Thoracic aorta (tissue), 2 donors: Measurements from ENCODE around the gene SDK1. TPM values are rescaled to one million over a fixed set of nuclear protein-coding genes. Genes with fewer than 3 reads are reported as not detected.

Source experiments
- ATAC-seq: fragments of 150-250 bp; one replicate; pipeline ENCODE4 v1.8.0; 2017; ENCODE audit warnings: low read depth; ENCODE audit not compliant: insufficient number of reproducible peaks, low FRiP score
- DNase-seq: peaks from one replicate; pipeline ENCODE4 v3.0.0-alpha.2; 2020; ENCODE audit warnings: low spot score
- H3K27ac ChIP-seq, 2 donors: fragments of 200-600 bp; sonication (generic); 1 replicate in 1 of 2; 2 replicates in 1 of 2; pipeline ENCODE4 v1.5.1; 2016; ENCODE audit warnings: mild to moderate bottlenecking in 2 of 2, moderate library complexity in 2 of 2
- H3K27me3 ChIP-seq: fragments of 200-600 bp; sonication (generic); replicated peaks from 2 replicates; pipeline ENCODE4 v1.6.0; 2016; ENCODE audit warnings: mild to moderate bottlenecking; ENCODE audit not compliant: insufficient read depth
- H3K36me3 ChIP-seq: fragments of 200-600 bp; sonication (generic); one replicate; pipeline ENCODE4 v1.5.1; 2016
- H3K4me1 ChIP-seq, 2 donors: fragments of 200-600 bp; sonication (generic); 1 replicate in 1 of 2; 2 replicates in 1 of 2; pipeline versions ENCODE4 v1.5.1 to v1.6.0; 2016; ENCODE audit warnings: low read depth in 2 of 2, mild to moderate bottlenecking in 1 of 2; ENCODE audit not compliant: control insufficient read depth in 1 of 2
- H3K4me3 ChIP-seq: fragments of 200-600 bp; sonication (generic); 2 replicates; pipeline ENCODE4 v1.5.1; 2016; ENCODE audit warnings: mild to moderate bottlenecking
- H3K9me3 ChIP-seq: fragments of 200-600 bp; sonication (generic); 2 replicates; pipeline ENCODE4 v1.5.1; 2016
- total RNA-seq, 2 donors: library from RNA; depleted of rRNA; stranded (reverse); fragments of >200 nt; gene quantifications; one replicate each; pipeline versions ENCODE4 v1.1.0 to v1.2.3, GENCODE V29; 2016
- TF ChIP-seq, protein P1 (sequence below): fragments of 200-600 bp; sonication (generic); IDR thresholded peaks from one replicate; pipeline ENCODE4 v1.5.1; 2019; ENCODE audit warnings: antibody characterized with exemption

SDK1 gene
- total RNA-seq, 2 donors from 2014 or later = 27.5 to 29.2 TPM

DNA sequence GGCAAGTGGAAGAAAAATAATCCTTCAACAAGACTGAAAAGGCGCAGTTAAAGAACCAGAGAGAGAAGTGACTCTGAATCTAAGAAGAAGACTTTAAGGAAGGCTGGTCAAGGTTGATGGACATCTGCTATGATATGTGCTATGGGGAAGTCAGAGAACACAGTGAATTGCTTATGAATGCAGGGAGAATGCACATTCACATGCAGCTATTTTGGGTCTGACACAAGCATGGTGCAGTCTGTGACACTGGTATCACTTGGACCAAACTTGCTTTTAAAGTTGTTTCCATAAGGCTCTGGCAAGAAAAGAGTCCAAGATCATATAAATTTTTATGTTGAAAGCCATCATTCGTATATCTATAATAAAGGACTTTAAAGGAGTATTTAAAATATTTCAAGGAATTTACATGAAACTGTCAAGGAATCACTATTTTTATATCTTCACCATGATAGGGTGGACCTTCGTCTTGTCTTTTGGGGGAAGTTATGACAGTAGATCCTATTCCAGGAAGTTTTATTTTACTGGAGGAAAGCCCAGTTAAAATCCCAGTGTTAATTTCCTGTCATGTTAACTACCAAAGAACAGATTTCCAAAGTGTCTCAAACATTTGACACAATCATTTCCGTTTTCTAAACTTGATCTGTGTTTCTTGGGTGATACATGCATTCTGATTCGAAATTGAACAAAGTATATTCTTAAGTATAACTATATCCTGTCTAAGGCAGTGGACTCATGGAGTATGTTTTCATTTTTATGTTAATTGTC is 239.6 kb downstream of the SDK1 start:
- H3K4me3 ChIP-seq = no peak overlapping the region
- no peak for ATAC-seq
- TF ChIP-seq, protein P1, sequence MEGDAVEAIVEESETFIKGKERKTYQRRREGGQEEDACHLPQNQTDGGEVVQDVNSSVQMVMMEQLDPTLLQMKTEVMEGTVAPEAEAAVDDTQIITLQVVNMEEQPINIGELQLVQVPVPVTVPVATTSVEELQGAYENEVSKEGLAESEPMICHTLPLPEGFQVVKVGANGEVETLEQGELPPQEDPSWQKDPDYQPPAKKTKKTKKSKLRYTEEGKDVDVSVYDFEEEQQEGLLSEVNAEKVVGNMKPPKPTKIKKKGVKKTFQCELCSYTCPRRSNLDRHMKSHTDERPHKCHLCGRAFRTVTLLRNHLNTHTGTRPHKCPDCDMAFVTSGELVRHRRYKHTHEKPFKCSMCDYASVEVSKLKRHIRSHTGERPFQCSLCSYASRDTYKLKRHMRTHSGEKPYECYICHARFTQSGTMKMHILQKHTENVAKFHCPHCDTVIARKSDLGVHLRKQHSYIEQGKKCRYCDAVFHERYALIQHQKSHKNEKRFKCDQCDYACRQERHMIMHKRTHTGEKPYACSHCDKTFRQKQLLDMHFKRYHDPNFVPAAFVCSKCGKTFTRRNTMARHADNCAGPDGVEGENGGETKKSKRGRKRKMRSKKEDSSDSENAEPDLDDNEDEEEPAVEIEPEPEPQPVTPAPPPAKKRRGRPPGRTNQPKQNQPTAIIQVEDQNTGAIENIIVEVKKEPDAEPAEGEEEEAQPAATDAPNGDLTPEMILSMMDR = no peak
- no peaks in the 10 kb centered on the region for H3K36me3 ChIP-seq
- no peak overlapping the region for H3K27ac ChIP-seq
- DNase-seq = no peak
- peaks cover 4 to 5% of the 10 kb centered on the region in 2 donors for H3K4me1 ChIP-seq
- no peaks in the 10 kb centered on the region for H3K27me3 ChIP-seq
- no peaks in the 10 kb centered on the region for H3K9me3 ChIP-seq

DNA sequence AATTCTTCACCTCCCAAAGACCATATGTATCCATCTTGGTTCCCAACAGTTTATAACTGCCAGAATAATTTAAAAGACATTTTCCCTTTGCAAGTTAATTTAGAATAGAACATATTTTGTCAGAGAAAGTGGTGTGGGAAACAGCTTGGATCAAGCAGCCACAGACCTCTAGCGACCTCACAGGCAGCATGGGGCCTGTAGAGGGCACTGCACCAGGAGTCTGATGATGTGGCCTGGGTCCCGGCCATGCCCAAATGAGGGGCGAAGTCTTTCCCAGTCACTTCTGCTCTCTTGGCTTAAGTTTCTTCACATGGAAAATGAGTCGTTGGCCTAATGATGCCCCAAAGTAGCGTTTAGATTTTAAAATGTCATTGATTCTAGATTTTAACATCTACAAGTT is 243.2 kb downstream of the SDK1 start:
- DNase-seq (no peak), ATAC-seq (no peak)
- Histone ChIP-seq H3K9me3 (no peaks in the 10 kb centered on the region), H3K4me3 (no peak overlapping the region), H3K4me1 (peaks cover 4 to 10% of the 10 kb centered on the region in 2 donors), H3K27me3 (no peaks in the 10 kb centered on the region), H3K36me3 (no peaks in the 10 kb centered on the region), H3K27ac (no peak overlapping the region)
- TF ChIP-seq, protein P1 = no peak

DNA sequence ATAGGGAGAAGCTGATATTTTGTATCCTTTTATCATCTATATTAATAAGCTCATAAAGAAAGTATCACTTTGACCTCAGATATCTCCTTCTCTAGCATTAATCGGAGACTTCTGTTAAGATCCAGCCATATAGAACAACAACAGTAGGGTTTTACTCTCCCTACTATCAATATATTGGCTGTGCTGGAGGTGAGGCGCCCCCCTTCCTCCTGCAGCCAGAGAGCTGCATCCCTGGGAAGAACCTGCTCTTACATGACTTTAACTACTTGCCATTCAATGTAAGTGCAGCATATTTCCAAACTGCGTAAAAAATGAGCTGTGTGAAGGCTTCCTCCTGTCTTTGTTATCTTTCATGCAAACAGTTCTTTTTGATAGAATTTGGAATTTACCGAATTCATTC is 247.8 kb downstream of the SDK1 start:
- H3K4me1 ChIP-seq = peaks cover 6 to 23% of the 10 kb centered on the region in 2 donors
- DNase-seq (no peak), ATAC-seq (no peak)
- no peaks in the 10 kb centered on the region for H3K36me3 ChIP-seq
- H3K9me3 ChIP-seq = no peaks in the 10 kb centered on the region
- no peak overlapping the region for H3K27ac ChIP-seq
- no peaks in the 10 kb centered on the region for H3K27me3 ChIP-seq
- H3K4me3 ChIP-seq = no peak overlapping the region
- TF ChIP-seq, protein P1 = no peak

DNA sequence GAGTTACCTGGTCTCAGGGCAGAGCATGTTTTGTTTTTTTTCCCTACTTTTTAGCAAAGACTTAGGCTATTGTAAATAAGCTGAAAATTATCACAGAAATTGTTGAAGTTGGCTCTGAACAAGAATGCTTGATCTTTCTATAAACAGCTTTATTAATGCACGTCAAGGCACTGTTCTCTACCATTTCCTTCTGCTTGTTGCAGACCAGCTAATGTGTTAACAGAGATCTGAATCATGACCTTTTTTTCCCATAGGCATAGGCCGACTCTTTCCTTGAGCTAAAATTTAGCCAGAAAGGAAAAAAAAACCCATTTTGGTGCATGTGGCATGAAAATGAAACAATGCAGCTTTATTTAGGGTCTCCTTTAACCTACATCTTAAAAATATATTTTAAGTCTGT is 248.5 kb downstream of the SDK1 start:
- H3K27ac ChIP-seq = no peak overlapping the region

DNA sequence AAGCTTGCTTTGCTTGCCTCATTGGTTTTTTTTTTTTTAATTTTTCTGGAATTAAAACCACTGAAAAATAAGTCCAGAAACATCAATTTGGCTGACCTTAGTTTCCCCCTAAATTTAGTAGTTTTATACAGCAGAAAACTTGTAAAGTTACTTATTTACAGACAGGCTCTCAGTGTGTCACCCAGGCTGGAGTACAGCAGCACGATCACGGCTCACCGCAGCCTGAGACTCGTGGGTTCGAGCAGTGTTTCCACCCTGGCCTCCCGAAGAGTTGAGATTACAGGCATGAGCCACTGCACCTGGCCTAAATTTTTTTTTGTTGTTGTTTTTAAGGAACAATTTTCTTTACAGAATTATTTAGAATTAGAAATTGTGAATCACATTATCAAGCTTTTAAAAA is 250.5 kb downstream of the SDK1 start:
- no peaks in the 10 kb centered on the region for H3K27me3 ChIP-seq
- H3K9me3 ChIP-seq = no peaks in the 10 kb centered on the region
- no peak for ATAC-seq
- H3K4me1 ChIP-seq = peaks cover 6 to 23% of the 10 kb centered on the region in 2 donors
- no peak for DNase-seq
- TF ChIP-seq, protein P1 = no peak
- no peaks in the 10 kb centered on the region for H3K36me3 ChIP-seq
- H3K27ac ChIP-seq = no peak overlapping the region
- no peak overlapping the region for H3K4me3 ChIP-seq

More for the DNA sequence above, 248.5 kb downstream of the SDK1 start:
- TF ChIP-seq, protein P1 = no peak
- H3K27me3 ChIP-seq = no peaks in the 10 kb centered on the region
- ATAC-seq (no peak), DNase-seq (no peak)
- H3K9me3 ChIP-seq = no peaks in the 10 kb centered on the region
- H3K4me3 ChIP-seq = no peak overlapping the region
- H3K36me3 ChIP-seq = no peaks in the 10 kb centered on the region
- H3K4me1 ChIP-seq = peaks cover 6 to 23% of the 10 kb centered on the region in 2 donors
